ENCODE measurements around the gene FABP1.

Gene FABP1

DNA sequence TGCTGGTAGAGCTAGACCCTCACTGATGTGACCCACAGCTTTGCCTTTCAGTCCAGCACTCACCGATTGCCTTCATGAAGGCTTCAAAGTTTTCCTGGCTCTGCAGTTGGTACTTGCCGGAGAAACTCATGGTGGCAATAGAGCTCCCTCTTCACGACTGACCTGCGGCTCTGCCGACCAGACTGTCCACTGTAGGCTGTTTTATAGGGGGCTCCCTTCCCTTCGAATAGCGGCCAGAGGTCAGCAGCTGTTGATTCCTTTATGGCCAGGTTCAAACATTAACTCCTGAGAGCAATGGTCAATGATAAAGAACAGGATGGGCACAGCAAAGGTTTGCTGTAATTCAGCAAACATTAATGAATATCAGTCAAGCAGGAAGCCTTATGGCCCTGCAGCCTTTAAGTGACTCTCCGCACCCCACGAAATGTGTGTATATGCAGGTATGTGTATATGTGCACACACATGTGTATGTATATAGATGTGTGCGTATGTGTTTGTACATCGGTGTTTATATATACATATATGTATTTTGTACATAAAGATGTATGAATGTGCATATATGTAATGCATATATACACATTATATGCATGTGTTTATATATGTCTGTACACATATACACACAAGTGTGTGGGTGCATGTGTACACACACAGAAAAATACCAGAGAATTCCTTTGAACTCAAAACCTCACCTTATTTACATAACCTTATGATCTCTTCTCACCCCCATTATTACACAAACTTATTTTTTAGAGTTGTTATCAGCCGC is at the start of gene FABP1:
Gene FABP1, minus strand, starts transcription at position 175 of the 766 bp plus-strand sequence. Its CDS starts 45 bp downstream, at position 130.
- no peak for DNase-seq

DNA sequence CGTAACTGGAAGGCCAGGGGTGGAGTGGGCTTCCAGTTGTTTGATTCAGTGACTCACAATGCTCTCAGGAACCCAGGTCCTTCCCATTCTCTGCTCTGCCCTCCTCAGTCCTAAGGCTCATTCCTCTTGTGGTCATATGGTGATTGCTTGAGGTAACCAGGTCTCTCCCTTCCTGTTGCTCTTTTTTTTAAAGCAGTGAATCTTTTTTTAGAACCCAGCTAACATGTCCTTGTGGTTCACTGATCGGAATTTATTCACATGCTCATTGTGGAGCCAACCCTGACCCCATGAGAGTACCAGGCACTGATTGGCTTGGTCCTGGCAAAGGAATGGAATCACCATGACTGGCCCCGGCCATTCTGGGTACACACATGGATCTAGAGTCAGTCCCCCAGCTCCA is 49.7 kb upstream of the FABP1 start:
- no peak for DNase-seq

DNA sequence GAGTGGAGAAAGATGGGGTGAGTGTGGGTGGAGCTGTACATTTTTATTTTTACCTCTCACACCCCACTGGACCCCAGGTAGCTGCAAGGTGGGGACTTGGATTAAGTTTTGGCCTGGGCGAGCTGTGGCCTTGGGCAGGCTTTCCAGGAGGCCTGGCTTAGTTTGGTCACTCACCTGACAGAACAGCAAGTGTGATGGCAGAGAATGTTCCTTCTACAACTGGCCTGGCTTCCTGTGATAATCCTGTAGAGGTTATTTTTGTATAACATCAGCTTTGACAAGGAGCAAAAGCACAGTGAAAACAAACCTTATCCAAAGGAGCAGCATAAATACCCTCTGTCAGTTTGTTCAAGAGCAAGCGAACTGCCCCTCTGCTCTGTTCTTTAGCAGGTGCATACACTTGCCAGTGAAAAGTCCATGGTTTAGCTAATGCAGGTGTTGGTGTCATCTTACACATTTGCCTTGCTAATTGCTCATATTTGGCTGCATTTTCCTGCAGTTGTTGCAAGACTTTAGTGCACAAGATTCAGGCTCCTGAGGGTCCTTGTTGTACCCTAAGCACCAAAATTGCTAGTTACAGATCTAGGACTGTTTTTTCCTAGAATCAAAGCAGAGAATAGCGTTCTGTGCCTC is 48.6 kb upstream of the FABP1 start:
- DNase-seq = no peak

DNA sequence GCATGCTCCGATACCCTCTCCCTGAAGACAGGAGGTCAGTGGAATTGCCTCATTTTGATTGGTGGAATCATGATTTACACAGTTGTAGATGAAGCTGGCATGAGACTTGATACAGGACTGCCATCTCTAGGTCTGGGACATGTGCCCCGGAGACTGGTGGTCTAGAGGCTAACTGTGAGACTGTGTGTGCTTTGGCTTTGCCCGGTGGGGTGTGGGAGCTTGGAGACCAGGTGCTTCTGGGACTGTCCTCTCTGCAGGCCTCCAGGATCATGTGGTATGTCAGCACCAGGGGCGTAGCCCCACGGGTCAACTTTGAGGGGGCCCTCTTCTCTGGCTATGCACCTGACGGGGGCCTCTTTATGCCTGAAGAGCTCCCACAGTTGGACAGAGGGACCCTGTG is 45.0 kb upstream of the FABP1 start:
- DNase-seq = no peak

- DNase-seq = no peak
Observed at GRCh38 chr2:88171966-88172365, 44.1 kb upstream of the FABP1 start.

DNA sequence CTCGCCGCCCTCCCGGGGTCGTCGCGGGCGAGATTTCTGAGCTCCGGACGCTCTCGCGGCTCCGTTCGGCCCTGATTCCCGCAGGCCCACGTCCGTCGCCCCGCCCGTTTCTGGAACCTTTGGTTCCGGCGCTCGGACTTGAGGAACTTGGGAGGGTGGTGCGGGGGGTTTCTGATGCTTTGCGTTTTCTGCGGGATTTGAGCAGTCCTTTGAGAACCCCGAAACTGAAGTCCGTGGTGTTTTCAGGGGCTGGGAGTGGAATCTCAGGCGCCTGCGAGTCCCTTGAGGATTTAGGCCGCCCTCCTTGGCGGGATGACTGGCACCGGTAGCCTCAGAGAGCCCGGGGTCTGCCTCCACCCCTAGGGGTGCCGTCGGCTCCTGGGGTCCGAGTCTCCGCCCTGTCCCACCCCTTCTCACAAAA is 42.6 kb upstream of the FABP1 start:
- no peak for DNase-seq

- DNase-seq = no peak
Observed at GRCh38 chr2:88168386-88168785, 40.5 kb upstream of the FABP1 start.

DNA sequence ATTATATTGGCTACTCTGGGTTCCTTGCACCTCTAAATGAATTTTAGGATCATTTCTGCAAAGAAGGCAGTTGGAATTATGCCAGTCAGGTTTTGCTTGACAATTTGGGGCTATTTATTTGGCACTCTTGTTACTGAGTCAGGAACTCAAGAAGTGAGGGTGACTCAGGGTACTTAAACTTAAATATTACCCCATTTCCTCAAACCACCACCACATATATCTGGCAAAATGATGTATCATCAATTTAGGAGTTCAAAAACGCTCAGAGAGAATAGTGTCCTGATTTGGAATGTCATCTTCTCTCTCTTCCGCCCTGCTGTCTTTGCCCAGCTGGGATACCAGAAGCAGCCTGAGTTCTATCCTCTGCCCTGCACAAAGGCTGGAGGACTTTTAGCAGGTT is 39.9 kb upstream of the FABP1 start:
- no peak for DNase-seq

- no peak for DNase-seq
Observed at GRCh38 chr2:88165332-88166003, 37.6 kb upstream of the FABP1 start.

DNA sequence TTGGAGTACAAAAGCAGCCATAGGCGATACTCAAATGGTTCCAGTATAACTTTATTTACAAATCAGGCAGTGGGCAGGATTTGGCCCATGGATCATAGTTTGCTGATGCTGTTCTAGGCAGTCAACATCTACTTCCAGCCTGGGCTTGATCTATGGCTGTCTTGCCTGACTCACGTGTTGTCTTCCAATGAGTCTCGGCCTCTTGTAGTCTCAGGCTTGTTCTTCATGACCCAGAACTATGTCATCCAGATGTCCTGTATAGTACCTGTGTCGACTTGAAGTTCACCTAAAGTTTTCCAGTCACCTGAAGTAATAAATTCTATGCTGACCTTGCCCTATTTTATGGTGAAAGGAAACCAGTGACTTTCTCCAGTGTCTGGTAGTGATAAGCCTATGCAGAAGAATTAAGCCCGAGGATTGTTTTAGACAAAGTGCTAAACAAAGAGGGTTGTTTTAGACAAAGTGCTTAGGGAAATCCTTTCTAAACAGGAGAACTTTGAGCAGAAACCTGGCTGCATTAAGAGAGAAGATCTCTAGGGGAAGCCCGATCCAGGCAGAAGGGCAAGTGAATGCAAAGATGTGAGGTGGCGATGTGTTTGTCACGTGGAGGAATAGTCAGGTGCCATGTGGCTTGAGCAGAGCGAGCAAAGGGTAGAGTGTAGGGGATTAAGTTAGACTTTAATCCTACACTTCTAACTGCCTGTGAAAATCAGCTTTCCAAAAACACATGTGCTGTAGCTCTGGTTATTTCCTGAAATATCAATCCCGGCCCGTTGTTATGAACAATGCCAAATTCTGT is 33.8 kb upstream of the FABP1 start:
- no peak for DNase-seq

GRCh38 chr2:88160517-88160916 is 32.7 kb upstream of the FABP1 start:
- DNase-seq = no peak

DNA sequence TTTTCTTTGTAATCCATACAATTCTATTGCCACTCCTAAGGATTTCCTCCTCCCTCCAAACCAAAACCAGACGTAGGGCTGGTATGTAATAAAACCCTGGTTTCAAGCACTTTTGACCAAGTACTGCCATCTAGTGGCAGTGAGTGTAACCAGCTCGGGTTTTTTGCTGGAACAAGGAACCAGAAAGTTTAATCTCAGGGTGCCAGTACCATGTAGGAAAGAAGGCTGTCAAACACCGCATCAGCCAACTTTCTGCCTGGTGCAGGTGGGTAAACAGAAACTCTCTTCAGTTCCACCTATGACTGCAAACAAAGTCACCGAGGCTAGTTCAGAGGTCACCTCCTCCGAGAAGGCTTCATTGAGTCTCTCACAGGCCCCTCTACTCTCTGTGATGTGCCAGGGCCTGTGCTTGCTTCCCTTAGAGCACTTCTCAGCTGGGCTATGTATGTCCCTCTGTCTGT is 32.1 kb upstream of the FABP1 start:
- peak; percentile 57 for DNase-seq

GRCh38 chr2:88159481-88159880 is 31.6 kb upstream of the FABP1 start:
- no peak for DNase-seq

DNA sequence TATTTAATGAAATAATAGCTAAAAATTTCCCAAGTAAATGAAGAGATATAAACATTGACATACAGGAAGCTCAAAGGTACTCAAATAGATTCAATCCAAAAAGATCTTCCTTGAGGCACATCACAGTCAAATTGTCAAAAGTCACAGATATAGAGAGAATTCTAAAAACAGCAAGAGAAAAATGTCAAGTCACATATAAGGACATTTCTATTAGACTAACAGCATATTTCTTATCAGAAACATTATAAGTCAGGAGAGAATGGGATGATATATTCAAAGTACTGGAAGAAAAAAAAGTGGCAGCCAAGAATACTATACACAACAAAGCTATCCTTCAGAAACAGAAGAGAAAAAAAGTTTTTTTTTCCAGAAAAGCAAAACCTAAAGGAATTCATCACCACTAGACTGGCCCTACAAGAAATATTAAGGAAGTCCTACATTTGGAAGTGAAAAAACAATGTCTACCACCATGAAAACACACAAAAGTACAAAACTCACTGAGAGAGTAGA is 21.1 kb upstream of the FABP1 start:
- DNase-seq = no peak

DNA sequence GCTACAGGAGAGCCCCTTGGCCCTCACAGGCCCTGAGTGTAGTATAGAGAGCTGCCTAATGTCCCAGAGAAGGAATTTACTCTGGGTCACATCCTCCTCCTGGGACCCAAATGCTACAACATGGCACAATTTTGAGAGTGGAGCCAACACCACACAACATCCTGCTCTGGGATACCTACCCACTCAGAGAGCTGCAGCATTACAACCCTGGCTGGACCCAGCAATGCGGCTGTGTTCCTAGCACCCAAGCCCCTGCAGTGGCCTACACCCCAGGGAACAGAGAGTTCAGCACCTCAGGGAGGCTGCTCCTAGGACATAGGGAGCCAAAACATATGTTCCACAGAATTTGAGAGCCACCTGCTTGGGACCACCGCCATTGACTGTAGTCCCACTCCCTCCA is 19.3 kb upstream of the FABP1 start:
- DNase-seq = no peak

- DNase-seq = no peak
Observed at GRCh38 chr2:88146590-88146989, 18.7 kb upstream of the FABP1 start.

DNA sequence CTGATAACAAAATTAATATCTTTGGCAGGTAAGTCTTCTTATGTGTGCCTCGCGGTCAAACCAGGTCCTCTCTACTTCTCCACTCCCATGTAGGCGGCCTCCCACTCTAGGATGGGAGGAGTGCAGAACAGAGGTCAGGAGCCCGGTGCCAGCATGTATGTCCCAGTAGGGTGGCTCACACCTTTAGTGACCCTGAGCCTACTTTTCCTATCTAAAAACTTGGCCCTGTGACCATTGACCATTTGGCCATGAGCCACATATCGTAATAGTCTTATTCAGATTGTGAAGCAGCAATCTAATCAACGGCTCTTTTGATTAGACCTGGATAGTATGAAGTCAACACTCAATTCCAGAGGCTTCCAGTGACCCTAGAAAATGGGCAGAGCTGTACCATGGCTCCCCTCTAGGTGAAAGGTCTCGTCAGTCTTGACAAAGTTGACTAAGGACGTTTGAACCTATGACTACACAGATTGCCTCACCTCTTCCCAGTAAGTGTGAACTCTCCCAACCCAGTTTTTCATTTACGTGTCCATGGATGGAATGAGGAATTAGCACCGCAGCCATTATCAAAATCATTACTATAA is 17.1 kb upstream of the FABP1 start:
- no peak for DNase-seq

DNA sequence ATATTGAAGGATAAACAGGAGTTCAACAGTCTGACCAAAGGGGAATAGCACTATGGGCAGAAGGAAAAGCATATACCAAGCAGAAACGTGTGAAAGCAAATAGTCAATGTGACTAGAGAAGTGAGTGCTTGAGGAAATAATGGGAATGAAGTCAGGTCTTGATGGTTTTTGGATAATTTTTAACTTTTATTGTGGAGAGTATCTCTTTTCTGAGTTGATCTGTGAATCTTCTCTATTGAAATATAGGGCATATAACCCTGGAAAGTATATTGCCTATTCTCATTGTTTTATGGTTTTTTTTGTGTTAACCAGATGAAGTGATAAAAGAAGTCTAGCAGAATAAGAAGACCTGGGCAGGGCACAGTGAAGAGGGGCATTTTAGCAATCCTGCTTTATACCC is 16.4 kb upstream of the FABP1 start:
- DNase-seq = no peak

DNA sequence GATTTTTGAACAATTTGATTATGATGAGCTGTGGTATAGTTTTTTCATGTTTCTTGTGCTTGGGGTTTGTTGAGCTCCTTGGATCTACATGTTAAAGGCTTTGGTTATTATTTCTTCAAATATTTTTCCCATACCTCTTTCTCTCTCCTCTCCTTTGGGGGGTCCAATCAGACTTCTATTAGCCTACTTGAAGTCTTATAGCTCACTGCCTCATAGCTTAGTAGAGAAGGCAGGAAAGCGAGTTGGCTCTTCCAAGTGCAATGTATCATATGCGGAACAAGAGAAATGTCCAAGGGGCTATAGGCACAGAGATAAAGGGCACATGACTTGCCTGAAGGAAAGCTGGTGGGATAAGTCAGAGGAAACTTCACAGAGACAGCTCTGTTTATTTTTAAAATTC is 14.1 kb upstream of the FABP1 start:
- no peak for DNase-seq

GRCh38 chr2:88139804-88140203 is 11.9 kb upstream of the FABP1 start:
- no peak for DNase-seq

DNA sequence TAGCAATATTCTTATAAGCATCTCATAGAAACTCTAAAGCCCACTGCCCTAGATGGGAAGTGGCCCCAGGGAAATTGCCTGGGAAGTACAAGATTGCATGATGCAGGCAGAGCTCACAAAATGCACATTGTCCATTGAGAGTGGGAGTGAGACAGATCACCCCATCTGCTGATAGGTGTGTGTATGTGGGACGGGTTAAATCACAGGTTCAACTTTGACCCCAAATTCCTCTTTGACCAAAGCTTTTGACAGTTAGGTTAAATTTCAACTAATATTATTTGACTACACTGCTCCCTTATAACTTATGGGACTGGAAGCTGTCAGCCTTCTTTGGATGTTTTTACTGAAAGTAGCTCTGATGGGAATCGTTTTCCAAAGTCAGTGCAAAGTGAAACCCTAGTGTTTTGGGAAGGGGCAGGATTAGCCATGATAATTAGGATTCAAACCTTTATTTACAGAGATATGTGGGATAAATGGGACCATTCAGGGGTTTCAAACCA is 11.4 kb upstream of the FABP1 start:
- DNase-seq = no peak

DNA sequence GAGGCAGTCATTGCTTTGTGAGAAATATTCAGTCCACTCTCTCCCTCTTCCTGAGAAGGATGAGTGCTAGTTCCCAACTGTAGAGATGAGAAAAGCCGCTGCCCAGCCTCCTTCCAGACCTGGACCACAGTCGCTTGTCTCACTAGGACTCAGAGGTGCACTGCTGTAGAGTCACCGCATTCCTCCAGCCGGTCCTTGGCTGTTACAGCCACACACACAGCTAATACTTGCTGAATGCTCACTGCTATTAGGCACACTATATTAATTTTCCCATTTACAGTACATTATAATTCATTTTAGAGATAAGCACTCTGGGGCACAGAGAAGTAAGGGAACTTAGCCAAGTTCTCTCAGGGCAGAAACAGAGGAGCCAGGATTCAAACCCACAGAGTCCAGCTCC is 10.0 kb upstream of the FABP1 start:
- no peak for DNase-seq

Measured in activated naive CD4-positive, alpha-beta T cell treated with anti-CD3 and anti-CD28 coated beads, Interleukin-2, amount 50 U/mL, for 16 hours (primary cell).